Breast epithelium (tissue), 4 donors: Measurements from ENCODE around the gene DRC3. TPM values are rescaled to one million over a fixed set of nuclear protein-coding genes. Genes with fewer than 3 reads are reported as not detected.

Experiments
- DNase-seq, 2 donors: peaks; one replicate each; pipeline ENCODE4 v3.0.0-alpha.2; 2019; ENCODE audit warnings: low spot score in 2 of 2
- H3K27ac ChIP-seq, 2 donors: fragments of 200-600 bp; sonication (generic) in 1 of 2; one replicate each; pipeline ENCODE4 v1.5.1; 2016 to 2019; ENCODE audit warnings: mild to moderate bottlenecking in 1 of 2
- H3K27me3 ChIP-seq, 2 donors: fragments of 200-600 bp; sonication (generic) in 1 of 2; one replicate each; pipeline versions ENCODE4 v1.5.1 to v1.6.0; 2017 to 2019; ENCODE audit warnings: control low read depth in 1 of 2, mild to moderate bottlenecking in 1 of 2
- H3K36me3 ChIP-seq: fragments of 200-600 bp; one replicate; pipeline ENCODE4 v1.5.1; 2019
- H3K4me1 ChIP-seq, 2 donors: fragments of 200-600 bp; sonication (generic); one replicate each; pipeline ENCODE4 v1.5.1; 2016 to 2019; ENCODE audit warnings: control low read depth in 1 of 2
- H3K4me3 ChIP-seq, 3 donors: fragments of 200-600 bp; sonication (generic); 1 replicate in 2 of 3; 2 replicates in 1 of 3; pipeline ENCODE4 v1.5.1; 2016 to 2019; ENCODE audit warnings: mild to moderate bottlenecking in 3 of 3, moderate library complexity in 2 of 3
- H3K9me3 ChIP-seq, 2 donors: fragments of 200-600 bp; sonication (generic) in 1 of 2; one replicate each; pipeline ENCODE4 v1.5.1; 2016 to 2019; ENCODE audit warnings: control low read depth in 1 of 2
- CTCF ChIP-seq, 3 donors: fragments of 450-650 bp; IDR thresholded peaks; one replicate each; pipeline ENCODE4 v1.5.1; 2016 to 2017; ENCODE audit warnings: antibody characterized with exemption in 3 of 3, mild to moderate bottlenecking in 3 of 3, moderate library complexity in 3 of 3
- POLR2A ChIP-seq: fragments of 450-650 bp; IDR thresholded peaks from one replicate; pipeline ENCODE4 v1.6.1; 2016; ENCODE audit warnings: antibody characterized with exemption, mild to moderate bottlenecking, moderate library complexity
- POLR2AphosphoS5 ChIP-seq, 3 donors: sonication (generic); formaldehyde crosslinking; IDR thresholded peaks; one replicate each; pipeline ENCODE4 v1.6.1; 2017; ENCODE audit warnings: antibody characterized with exemption in 3 of 3
- intact Hi-C: fragments of 100-400 bp; cut with DNase I; formaldehyde crosslinking; loops from one replicate; pipeline ENCODE4 v1.15.1; 2023; ENCODE audit warnings: low total_unique reads
- total RNA-seq, 3 donors: library from RNA; depleted of rRNA; stranded (reverse); fragments of >200 nt; gene quantifications; one replicate each; pipeline ENCODE4 v1.1.0, GENCODE V29; 2016

The DRC3 gene
- total RNA-seq, 3 donors from 2014 or later, result 0.96 to 18.0 (median 10.5) TPM

DNA sequence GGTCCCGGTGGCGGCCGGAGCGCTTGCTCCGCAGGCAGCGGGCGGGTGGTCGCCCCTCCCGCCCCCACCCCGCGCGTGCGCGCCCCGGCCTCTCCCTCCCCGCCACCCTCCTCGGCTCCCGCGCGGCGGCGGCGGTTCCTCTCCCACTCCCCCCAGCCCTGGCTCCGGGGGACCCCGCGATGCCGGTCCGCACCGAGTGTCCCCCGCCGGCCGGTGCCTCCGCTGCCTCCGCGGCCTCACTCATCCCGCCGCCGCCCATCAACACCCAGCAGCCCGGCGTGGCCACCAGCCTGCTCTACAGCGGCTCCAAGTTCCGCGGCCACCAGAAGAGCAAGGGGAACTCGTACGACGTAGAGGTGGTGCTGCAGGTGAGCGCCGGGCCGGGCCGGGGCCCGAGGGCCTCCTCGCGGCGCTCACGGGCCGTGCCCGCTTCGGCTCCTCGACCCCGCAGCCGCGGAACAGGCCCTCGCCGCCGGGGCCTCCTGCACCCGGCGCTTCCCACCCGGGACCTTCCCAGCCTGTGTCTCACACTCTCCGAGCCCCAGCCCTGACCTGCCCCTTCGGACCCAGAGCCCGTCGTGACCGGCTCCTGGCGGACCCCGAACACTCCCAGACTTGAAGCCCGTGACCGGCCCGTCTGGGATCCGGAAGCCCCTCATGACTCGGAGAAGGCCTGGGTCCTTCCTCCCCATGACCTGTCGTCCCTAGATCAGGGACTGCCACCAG lies 67.0 kb downstream of the DRC3 start:
- no peak for TF ChIP-seq POLR2A
- TF ChIP-seq CTCF (IDR thresholded peaks at IDR 0.05), result no peak
- TF ChIP-seq POLR2AphosphoS5 (IDR thresholded peaks at IDR 0.05), result no peak
- Histone ChIP-seq H3K36me3 (no peaks in the 10 kb centered on the region), H3K9me3 (no peaks in the 10 kb centered on the region), H3K27ac (peak overlapping the region; percentile 61 to 90), H3K4me3 (peak overlapping the region; percentile 81 to 99 (median 91)), H3K4me1 (peaks cover 16 to 28% of the 10 kb centered on the region in 2 donors), H3K27me3 (no peaks in the 10 kb centered on the region)
- intact Hi-C loops, result loop anchor here (10.0 kb wide), 1 partner anchor 225 kb away; no protein-coding TSS in a partner anchor
- peak in 1 of 2 donors; percentile 24 for DNase-seq

DNA sequence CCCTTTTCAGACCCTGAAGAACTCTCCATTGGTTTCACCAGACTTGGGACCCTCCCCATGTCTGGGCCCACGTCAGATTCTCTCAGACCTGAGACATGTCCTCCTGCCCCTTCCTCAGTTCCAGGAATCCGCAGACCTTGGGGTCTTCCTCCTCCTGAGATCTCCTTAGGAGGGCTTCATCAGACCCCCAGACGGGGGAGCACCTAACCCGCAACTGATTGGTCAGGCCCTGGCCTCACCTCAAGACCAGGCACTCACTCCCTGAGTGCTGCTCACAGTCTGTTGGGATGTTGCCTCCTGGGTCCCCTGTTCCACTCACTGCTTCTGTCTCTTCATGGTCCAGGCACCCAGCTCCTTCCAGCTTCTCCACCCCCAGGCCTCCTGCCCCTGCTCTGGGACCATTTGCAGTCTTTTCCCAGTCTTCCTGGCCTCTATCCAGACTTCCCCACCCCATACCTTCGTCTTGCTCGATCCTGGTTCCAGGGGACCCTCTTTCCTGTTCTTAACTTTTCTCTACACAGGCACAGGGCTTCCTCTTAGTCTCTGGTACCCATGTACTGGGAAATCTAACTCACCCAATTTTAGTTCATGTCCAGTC lies 67.7 kb downstream of the DRC3 start:
- H3K4me1 ChIP-seq, result peaks cover 16 to 28% of the 10 kb centered on the region in 2 donors
- intact Hi-C loops, result no loop called here
- no peaks in the 10 kb centered on the region for H3K9me3 ChIP-seq
- no peaks in the 10 kb centered on the region for H3K27me3 ChIP-seq
- peak overlapping the region; percentile 81 to 99 (median 91) for H3K4me3 ChIP-seq
- H3K27ac ChIP-seq, result no peak overlapping the region
- TF ChIP-seq POLR2AphosphoS5 (IDR thresholded peaks at IDR 0.05) (no peak), CTCF (IDR thresholded peaks at IDR 0.05) (no peak), POLR2A (no peak)
- no peak for DNase-seq
- no peaks in the 10 kb centered on the region for H3K36me3 ChIP-seq

GRCh38 chr17:18041776-18042175 lies 69.1 kb downstream of the DRC3 start:
- Histone ChIP-seq H3K27ac (no peak overlapping the region), H3K27me3 (no peaks in the 10 kb centered on the region), H3K9me3 (no peaks in the 10 kb centered on the region), H3K4me3 (no peak overlapping the region), H3K36me3 (no peaks in the 10 kb centered on the region), H3K4me1 (peaks cover 16 to 28% of the 10 kb centered on the region in 2 donors)
- TF ChIP-seq POLR2AphosphoS5 (IDR thresholded peaks at IDR 0.05), result no peak
- DNase-seq, result no peak
- intact Hi-C loops, result no loop called here

DNA sequence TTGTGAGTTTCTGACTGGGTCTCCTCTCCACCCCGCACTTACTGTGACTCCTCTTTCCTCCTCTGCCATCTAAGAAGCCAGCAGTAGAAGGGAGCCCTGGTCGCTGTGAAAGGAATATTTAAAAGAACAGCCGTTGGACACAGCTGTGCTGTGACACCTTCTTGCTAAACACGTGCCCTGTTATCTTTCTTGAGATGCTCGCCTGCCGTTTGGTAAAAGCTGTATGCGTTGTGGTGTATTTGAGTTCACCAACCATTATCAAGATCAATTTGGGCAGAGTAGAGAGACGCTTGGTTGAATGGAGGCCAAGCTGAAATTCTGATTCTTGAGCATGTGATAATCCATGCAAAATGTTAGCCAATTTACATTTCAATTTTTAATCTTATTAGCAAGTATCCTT lies 70.3 kb downstream of the DRC3 start:
- H3K27me3 ChIP-seq, result no peaks in the 10 kb centered on the region
- no peaks in the 10 kb centered on the region for H3K36me3 ChIP-seq
- H3K4me1 ChIP-seq, result peaks cover 15 to 22% of the 10 kb centered on the region in 2 donors
- no peaks in the 10 kb centered on the region for H3K9me3 ChIP-seq
- intact Hi-C loops, result no loop called here
- no peak overlapping the region for H3K27ac ChIP-seq
- TF ChIP-seq POLR2AphosphoS5 (IDR thresholded peaks at IDR 0.05), result no peak
- no peak for TF ChIP-seq CTCF (IDR thresholded peaks at IDR 0.05)
- no peak for TF ChIP-seq POLR2A
- no peak overlapping the region for H3K4me3 ChIP-seq
- no peak for DNase-seq

GRCh38 chr17:18043491-18043890 lies 70.8 kb downstream of the DRC3 start:
- no peaks in the 10 kb centered on the region for H3K27me3 ChIP-seq
- peaks cover 12 to 21% of the 10 kb centered on the region in 2 donors for H3K4me1 ChIP-seq
- DNase-seq, result no peak
- no peak overlapping the region for H3K27ac ChIP-seq
- H3K36me3 ChIP-seq, result no peaks in the 10 kb centered on the region
- H3K4me3 ChIP-seq, result no peak overlapping the region
- no peaks in the 10 kb centered on the region for H3K9me3 ChIP-seq
- TF ChIP-seq POLR2AphosphoS5 (IDR thresholded peaks at IDR 0.05) (no peak), POLR2A (no peak), CTCF (IDR thresholded peaks at IDR 0.05) (no peak)
- intact Hi-C loops, result no loop called here
